ENCODE results near the gene PTTG1IP. TPM values are rescaled to one million over a fixed set of nuclear protein-coding genes. Genes with fewer than 3 reads are reported as not detected.

Gene PTTG1IP
- total RNA-seq, 1 donor from 2014 or later: 205 TPM

DNA sequence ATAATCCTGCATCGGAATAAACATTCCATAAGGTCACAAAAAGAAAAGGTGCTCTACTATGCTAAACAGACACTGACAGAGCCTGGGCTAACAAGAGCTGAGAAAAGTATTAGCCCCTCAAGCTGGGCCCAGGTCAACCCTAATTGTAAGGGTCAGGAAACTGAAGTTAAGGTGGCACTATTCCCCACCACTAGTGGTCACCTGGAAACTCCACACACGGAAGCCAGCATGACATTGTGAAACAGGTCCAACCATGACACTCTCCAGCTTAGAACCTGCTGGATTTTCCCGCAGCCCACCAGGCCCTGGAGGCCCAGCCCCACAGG lies 1.2 kb downstream of the PTTG1IP start:
- Mint-ChIP-seq H3K27ac (peak overlapping the region; percentile 94), H3K9me3 (no peaks in the 10 kb centered on the region), H3K4me3 (peak overlapping the region; percentile 91), H3K4me1 (peaks cover 61% of the 10 kb centered on the region), H3K27me3 (ENCODE audit: low read depth) (no peaks in the 10 kb centered on the region), H3K36me3 (no peaks in the 10 kb centered on the region)
- TF ChIP-seq, protein P1, sequence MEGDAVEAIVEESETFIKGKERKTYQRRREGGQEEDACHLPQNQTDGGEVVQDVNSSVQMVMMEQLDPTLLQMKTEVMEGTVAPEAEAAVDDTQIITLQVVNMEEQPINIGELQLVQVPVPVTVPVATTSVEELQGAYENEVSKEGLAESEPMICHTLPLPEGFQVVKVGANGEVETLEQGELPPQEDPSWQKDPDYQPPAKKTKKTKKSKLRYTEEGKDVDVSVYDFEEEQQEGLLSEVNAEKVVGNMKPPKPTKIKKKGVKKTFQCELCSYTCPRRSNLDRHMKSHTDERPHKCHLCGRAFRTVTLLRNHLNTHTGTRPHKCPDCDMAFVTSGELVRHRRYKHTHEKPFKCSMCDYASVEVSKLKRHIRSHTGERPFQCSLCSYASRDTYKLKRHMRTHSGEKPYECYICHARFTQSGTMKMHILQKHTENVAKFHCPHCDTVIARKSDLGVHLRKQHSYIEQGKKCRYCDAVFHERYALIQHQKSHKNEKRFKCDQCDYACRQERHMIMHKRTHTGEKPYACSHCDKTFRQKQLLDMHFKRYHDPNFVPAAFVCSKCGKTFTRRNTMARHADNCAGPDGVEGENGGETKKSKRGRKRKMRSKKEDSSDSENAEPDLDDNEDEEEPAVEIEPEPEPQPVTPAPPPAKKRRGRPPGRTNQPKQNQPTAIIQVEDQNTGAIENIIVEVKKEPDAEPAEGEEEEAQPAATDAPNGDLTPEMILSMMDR (IDR thresholded peaks at IDR 0.05; ENCODE audit: unreplicated experiment): no peak
- no peak for DNase-seq (ENCODE audit: low spot score in 2 of 2, unreplicated experiment in 2 of 2)

GRCh38 chr21:44871576-44872269 lies 1.8 kb downstream of the PTTG1IP start:
- peak overlapping the region; percentile 91 for H3K4me3 Mint-ChIP-seq

DNA sequence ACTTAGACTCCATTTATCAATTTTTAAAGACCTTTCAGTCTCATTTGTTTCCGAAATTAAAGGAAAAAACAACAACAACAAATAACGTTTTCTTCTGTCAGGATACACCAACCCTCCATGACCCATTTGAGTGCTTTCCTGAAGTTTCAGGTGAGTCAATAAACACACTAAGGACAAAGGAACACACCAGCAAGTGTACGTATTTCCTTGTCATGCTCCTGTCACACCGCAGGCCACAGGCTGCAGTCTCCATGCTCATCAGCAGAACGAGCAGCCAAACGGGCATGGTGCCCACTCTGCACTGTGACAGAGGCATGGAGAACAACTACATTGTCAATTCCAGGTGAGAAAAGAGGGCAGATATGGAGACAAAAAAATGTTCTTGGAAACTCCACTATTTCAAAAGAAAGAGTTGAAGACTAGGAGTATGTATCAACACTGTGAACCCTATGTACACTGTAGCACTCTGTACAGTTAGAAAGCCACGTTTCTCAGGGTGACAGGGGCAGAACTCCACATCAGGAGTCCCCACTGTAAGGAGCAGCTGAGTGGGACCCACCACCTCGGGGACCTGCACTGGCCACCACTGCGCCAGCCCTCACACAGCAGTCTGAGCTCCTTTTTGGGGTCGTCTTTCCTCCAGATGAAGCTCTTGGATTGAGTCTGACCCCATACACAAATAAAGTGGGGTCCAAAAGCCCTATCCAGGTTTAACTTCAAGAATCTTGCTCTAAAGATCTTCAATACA lies 2.6 kb downstream of the PTTG1IP start:
- DNase-seq (ENCODE audit: low spot score in 2 of 2, unreplicated experiment in 2 of 2): no peak
- Mint-ChIP-seq H3K27ac (peak overlapping the region; percentile 94), H3K9me3 (no peaks in the 10 kb centered on the region), H3K4me1 (peaks cover 70% of the 10 kb centered on the region), H3K36me3 (no peaks in the 10 kb centered on the region), H3K4me3 (peak overlapping the region; percentile 91), H3K27me3 (ENCODE audit: low read depth) (no peaks in the 10 kb centered on the region)
- TF ChIP-seq, protein P1 (IDR thresholded peaks at IDR 0.05; ENCODE audit: unreplicated experiment): no peak

More at GRCh38 chr21:44871576-44872269, 1.8 kb downstream of the PTTG1IP start:
- Mint-ChIP-seq H3K36me3 (no peaks in the 10 kb centered on the region), H3K9me3 (no peaks in the 10 kb centered on the region), H3K27me3 (ENCODE audit: low read depth) (no peaks in the 10 kb centered on the region), H3K27ac (peak overlapping the region; percentile 94), H3K4me1 (peaks cover 67% of the 10 kb centered on the region)
- TF ChIP-seq, protein P1 (IDR thresholded peaks at IDR 0.05; ENCODE audit: unreplicated experiment): no peak
- DNase-seq (ENCODE audit: low spot score in 2 of 2, unreplicated experiment in 2 of 2): no peak

DNA sequence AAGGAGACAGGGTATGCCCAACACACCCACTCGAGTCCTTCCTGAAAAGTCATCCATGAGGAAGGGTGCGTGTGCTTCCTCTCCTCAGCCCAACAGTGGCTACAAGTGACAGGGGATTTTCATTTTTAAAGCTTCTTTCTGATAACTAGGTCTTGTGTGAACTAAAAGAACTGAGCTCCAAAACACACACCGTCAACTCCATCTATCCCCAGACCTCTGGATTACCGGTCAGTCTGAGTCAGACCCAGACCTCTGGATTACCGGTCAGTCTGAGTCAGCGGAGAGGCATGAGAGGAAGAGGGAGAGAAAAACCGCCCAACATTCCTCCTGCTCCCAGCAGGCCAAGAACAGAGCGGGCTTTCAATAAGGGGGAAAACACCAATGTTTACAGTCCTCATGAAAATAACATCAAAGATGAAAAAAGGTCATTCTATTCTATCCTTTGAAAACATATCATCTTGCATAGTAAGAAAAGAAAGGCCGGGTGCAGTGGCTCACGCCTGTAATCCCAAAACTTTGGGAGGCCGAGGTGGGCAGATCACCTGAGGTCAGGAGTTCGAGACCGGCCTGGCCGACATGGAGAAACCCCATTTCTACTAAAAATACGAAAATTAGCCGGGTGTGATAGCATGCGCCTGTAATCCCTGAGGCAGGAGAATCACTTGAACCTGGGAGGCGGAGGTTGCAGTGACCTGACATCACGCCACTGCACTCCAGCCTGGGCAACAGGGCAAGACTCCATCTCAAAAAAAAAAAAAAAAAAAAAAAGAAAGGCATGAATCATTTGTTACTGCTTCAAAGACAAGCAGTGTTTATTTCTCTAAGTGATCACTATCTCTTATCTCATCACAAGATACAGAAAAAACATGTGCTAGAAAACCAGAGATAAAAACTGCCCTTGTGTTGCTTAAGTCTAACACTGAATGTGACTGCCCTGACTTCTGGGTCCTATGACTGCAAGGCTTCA lies 3.4 kb downstream of the PTTG1IP start:
- H3K4me3 Mint-ChIP-seq: peak overlapping the region; percentile 45

DNA sequence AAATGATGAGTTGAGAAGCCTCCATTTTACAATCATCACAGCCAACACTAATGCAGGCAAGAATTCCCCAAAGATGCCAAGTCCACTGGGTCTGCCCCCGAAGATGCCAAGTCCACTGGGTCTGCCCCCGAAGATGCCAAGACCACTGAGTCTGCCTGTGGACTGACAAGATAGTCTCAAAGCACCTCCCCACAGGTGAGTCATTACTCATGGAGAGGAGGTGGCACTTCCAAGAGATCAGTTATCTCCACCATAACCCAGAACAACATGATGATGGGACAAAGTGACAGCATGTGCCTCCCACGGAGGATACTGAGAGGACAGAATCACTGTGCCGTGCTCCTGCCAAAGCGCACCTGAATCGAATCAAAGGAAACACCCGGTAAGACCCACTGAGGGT lies 4.8 kb downstream of the PTTG1IP start:
- H3K36me3 Mint-ChIP-seq: peaks cover 7% of the 10 kb centered on the region
- no peak overlapping the region for H3K4me3 Mint-ChIP-seq
- TF ChIP-seq, protein P1 (IDR thresholded peaks at IDR 0.05; ENCODE audit: unreplicated experiment): no peak
- peaks cover 56% of the 10 kb centered on the region for H3K4me1 Mint-ChIP-seq
- no peaks in the 10 kb centered on the region for H3K9me3 Mint-ChIP-seq
- DNase-seq (ENCODE audit: low spot score in 2 of 2, unreplicated experiment in 2 of 2): no peak
- peak overlapping the region; percentile 70 for H3K27ac Mint-ChIP-seq
- no peaks in the 10 kb centered on the region for H3K27me3 Mint-ChIP-seq (ENCODE audit: low read depth)

More for the DNA sequence above, 3.4 kb downstream of the PTTG1IP start:
- TF ChIP-seq, protein P1 (IDR thresholded peaks at IDR 0.05; ENCODE audit: unreplicated experiment): no peak
- Mint-ChIP-seq H3K4me1 (peaks cover 63% of the 10 kb centered on the region), H3K27ac (peak overlapping the region; percentile 86), H3K9me3 (no peaks in the 10 kb centered on the region), H3K27me3 (ENCODE audit: low read depth) (no peaks in the 10 kb centered on the region), H3K36me3 (peaks cover 4% of the 10 kb centered on the region)
- DNase-seq (ENCODE audit: low spot score in 2 of 2, unreplicated experiment in 2 of 2): no peak

Measured in mesothelial cell of epicardium (in vitro differentiated cells).